Amniotic epithelial cell (primary cell): ENCODE measurements around the gene OR2Z1.
"Not testable (repeated sequence)": the region's sequence is repeated elsewhere in the genome, so short reads cannot be mapped to it uniquely, and the experiment has no call there.

Source experiments
- DNase-seq: peaks from one replicate; pipeline ENCODE4 v3.0.0-alpha.2; 2010; ENCODE audit warnings: low read depth

Gene OR2Z1

DNA sequence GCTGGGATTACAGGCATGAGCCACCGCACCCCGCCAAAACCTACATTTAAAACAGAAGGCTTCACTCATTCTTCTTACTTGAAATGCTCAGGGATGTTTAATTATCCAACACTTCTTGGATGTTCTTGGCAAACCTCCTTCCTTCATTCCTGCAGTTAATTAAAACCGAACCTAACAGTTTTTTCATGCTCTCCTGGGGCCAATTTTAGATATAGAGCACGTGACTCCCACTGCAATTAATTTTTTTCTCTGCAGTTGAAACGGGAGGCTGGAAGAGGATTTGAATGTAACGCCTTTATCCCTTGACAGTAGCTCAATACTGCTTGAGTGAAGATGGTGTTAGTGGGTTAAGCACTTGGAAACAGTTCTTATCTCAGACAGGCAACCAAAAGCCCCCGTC lies 18.2 kb upstream of the OR2Z1 start:
- no peak for DNase-seq

DNA sequence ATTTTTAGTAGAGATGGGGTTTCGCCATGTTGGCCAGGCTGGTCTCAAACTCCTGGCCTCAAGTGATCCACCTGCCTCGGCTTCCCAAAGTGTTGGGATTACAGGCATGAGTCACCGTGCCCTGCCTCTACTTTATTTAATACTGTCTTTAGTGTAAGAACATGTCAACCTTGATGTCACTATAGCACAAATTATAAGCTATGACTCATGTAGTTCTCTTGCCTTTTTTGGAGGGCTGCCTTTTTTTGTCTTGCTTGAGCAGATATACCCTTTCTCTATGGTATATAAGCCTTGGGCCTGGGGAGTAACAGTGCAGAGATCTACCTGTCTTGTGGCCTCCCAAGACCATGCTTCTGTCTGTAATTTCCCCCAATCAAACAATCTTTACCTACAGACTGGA lies 16.1 kb upstream of the OR2Z1 start:
- not testable (repeated sequence) for DNase-seq

DNA sequence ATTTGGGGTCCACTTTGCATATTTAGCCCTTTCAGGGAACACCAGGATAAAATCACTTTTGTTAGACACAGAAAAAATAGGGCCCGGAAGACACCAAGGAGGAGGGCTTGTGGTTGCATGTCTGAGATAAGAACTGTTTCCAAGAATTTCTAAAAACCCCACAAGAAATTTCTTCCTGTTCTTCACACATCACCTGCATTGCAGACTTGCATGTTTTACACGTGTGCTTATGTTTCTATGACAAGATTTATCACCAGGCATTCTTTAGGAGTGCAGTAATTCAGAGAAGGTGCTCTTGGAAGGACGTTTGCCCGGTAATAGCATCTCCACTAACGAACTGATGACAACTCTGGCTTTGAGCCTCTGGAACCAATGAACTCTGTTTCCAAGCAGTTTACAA lies 15.7 kb upstream of the OR2Z1 start:
- no peak for DNase-seq

DNA sequence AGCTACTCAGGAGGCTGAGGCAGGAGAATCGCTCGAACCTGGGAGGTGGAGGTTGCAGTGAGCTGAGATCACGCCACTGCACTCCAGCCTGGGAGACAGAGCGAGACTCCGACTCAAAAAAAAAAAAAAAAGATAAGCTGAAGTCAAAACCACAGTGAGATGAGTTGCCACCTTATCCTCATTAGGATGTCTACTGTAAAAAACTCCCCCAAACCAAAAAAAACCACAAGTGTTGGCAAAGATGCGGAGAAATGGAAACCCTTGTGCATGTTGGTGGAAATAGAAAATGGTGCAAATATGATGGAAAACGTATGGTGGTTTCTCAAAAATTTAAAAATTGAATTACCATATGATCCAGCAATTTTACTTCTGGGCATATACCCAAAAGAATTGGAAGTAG lies 11.1 kb upstream of the OR2Z1 start:
- not testable (repeated sequence) for DNase-seq

DNA sequence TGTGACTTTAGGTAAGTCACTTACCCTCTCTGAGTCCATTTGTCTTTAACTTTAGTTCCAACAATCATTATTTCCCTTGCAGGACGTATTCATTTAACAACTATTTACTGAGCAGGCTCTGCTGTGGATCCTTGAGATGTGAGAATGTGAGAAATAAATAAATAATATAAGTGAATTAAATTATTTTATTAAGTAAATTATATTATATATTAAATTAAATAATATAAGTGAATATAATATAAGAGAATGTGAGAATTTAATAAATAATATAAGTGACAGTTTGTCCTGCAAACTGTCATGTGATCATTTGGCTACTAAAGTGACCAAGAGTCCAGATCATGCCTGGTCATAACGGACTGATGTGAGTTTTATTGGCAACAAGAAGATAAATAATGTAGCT lies 598 bp downstream of the OR2Z1 start:
- no peak for DNase-seq

DNA sequence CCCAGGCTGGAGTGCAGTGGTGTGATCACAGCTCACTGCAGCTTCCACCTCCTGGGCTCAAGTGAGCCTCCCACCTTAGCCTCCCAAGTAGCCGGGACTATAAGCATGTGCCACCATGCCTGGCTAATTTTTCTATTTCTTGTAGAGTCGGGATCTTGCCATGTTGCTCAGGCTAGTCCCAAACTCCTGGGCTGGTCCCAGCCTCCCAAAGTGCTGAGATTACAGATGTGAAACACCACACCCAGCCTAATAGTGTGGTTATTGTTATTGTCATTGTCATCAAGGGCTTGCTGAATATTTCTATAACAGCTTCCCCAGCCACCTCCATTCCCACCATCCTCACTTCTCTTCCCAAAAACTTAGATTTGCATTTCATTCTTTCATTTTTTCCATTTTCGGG lies 2.8 kb downstream of the OR2Z1 start:
- DNase-seq: no peak

DNA sequence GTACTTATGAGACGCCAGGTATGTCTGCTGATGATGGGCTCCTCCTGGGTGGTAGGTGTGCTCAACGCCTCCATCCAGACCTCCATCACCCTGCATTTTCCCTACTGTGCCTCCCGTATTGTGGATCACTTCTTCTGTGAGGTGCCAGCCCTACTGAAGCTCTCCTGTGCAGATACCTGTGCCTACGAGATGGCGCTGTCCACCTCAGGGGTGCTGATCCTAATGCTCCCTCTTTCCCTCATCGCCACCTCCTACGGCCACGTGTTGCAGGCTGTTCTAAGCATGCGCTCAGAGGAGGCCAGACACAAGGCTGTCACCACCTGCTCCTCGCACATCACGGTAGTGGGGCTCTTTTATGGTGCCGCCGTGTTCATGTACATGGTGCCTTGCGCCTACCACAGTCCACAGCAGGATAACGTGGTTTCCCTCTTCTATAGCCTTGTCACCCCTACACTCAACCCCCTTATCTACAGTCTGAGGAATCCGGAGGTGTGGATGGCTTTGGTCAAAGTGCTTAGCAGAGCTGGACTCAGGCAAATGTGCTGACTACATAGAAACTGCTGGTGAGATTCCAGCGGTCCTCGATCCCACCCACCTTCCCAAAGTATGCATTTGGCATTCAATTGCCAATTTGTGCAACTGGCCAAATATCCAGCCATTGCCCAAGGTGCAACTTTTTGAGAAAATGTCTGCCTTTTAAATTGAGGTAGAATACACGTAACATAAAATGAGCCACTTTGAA lies 10.2 kb downstream of the OR2Z1 start:
- no peak for DNase-seq

DNA sequence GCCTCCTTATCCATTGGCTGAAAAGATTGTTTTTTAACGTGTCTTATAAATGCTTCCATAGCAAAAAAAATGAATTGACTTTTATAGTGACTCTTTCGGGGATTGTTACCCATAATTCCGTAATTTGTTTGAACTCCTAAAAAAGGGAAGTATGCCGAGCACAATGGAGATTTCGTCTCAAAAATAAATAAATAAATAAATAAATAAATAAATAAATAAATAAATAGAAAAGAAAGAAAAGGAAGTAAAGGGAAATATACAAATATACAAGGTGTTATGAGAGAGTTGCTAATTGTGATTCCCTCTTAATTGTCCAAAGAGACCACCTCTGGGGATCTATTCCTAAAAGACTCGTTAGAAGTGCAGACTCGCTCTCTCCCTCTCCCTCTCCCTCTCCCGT lies 16.9 kb downstream of the OR2Z1 start:
- no peak for DNase-seq

DNA sequence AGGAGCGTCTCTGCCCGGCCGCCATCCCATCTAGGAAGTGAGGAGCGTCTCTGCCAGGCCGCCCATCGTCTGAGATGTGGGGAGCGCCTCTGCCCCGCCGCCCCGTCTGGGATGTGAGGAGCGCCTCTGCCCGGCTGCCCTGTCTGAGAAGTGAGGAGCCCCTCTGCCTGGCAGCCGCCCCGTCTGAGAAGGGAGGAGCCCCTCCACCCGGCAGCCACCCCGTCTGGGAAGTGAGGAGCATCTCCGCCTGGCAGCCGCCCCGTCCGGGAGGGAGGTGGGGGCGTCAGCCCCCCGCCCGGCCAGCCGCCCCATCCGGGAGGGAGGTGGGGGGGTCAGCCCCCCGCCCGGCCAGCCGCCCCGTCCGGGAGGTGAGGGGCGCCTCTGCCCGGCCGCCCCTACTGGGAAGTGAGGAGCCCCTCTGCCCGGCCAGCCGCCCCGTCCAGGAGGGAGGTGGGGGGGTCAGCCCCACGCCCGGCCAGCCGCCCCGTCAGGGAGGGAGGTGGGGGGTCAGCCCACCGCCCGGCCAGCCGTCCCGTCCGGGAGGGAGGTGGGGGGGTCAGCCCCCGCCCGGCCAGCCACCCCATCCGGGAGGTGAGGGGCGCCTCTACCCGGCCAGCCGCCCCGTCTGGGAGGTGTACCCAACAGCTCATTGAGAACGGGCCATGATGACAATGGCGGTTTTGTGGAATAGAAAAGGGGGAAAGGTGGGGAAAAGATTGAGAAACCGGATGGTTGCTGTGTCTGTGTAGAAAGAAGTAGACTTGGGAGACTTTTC lies 18.0 kb downstream of the OR2Z1 start:
- DNase-seq: not testable (repeated sequence)

DNA sequence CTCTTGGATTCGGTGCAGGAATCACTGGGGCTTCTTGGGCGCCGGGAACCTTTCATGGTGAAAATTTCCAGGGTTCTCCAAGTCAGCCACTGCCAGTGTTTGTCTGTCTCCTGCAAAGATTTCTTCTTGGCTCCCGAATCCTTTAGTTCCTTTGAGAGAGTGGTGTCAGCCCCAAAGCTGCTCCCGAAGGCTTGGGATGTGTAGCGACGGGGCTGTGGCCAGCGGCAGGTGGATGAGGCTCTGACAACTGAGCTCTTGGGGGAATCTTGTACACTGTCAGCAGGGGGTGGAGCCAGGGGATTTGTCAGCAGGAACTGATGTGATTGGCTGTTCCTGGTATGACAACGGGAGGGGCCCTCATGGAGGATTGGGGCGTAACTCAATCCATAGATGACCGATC lies 45.8 kb downstream of the OR2Z1 start:
- DNase-seq: not testable (repeated sequence)

DNA sequence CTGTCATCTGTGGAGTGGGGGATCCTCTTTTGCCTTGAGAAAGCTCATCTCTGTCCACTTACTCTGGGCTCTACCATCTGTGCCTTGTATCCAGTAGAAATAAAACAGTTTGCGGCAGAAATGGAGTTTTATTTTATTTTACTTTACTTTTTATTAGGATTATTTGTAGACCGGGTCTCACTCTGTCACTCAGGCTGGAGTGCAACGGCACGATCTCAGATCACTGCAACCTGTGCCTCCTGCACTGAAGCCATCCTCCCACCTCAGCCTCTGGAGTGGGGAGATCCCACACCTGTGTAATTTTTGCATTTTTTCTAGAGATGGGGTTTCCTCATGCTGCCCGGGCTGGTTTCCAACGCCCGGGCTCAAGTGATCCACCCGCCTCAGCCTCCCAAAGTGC lies 47.8 kb downstream of the OR2Z1 start:
- DNase-seq: not testable (repeated sequence)

DNA sequence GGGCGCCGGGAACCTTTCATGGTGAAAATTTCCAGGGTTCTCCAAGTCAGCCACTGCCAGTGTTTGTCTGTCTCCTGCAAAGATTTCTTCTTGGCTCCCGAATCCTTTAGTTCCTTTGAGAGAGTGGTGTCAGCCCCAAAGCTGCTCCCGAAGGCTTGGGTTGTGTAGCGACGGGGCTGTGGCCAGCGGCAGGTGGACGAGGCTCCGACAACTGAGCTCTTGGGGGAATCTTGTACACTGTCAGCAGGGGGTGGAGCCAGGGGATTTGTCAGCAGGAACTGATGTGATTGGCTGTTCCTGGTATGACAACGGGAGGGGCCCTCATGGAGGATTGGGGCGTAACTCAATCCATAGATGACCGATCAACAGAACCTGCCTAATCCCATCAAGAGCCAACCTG lies 52.2 kb downstream of the OR2Z1 start:
- not testable (repeated sequence) for DNase-seq
